Natural killer cell (primary cell): ENCODE results near the gene NDUFV1. TPM values are rescaled to one million over a fixed set of nuclear protein-coding genes. Genes with fewer than 3 reads are reported as not detected.

Experiments used
- ATAC-seq, 3 donors: fragments of 150-1000 bp in 2 of 3; fragments of 200-7000 bp in 1 of 3; cut with Tn5 transposase; 1 replicate in 1 of 3; 2 replicates in 2 of 3; pipeline ENCODE4 v1.10.0; 2021; ENCODE audit warnings: mild to moderate bottlenecking in 2 of 3, moderate library complexity in 2 of 3
- DNase-seq, 2 donors: peaks; one replicate each; pipeline versions ENCODE4 v3.0.0 to v3.0.0-alpha.2; 2013 to 2021; ENCODE audit warnings: mixed read lengths in 1 of 2
- H3K27ac ChIP-seq: one replicate; pipeline ENCODE4 v1.5.1; 2013; ENCODE audit warnings: mild to moderate bottlenecking, low read length
- H3K27me3 ChIP-seq: one replicate; pipeline ENCODE4 v1.6.1; 2013; ENCODE audit warnings: low read length; ENCODE audit not compliant: control insufficient read depth, insufficient read depth
- H3K36me3 ChIP-seq: one replicate; pipeline ENCODE4 v1.6.1; 2013; ENCODE audit warnings: low read length; ENCODE audit not compliant: control insufficient read depth, insufficient read depth
- H3K4me1 ChIP-seq: one replicate; pipeline ENCODE4 v1.6.1; 2013; ENCODE audit warnings: low read length; ENCODE audit not compliant: control insufficient read depth, insufficient read depth
- H3K4me3 ChIP-seq: one replicate; pipeline ENCODE4 v1.5.1; 2013; ENCODE audit warnings: low read length
- H3K9me3 ChIP-seq: one replicate; pipeline ENCODE4 v1.6.1; 2013; ENCODE audit warnings: low read length; ENCODE audit not compliant: control insufficient read depth, insufficient read depth
- H3K27ac Mint-ChIP-seq, 2 donors: one replicate each; pipeline ENCODE4 v1.8.0; 2022; ENCODE audit warnings: mild to moderate bottlenecking in 2 of 2, mixed read lengths in 2 of 2, moderate library complexity in 1 of 2
- H3K27me3 Mint-ChIP-seq, 2 donors: one replicate each; pipeline ENCODE4 v1.8.0; 2022; ENCODE audit warnings: low read depth in 2 of 2, mixed read lengths in 2 of 2
- H3K36me3 Mint-ChIP-seq: one replicate; pipeline ENCODE4 v1.8.0; 2022; ENCODE audit warnings: mixed read lengths
- H3K4me1 Mint-ChIP-seq, 2 donors: one replicate each; pipeline ENCODE4 v1.8.0; 2022; ENCODE audit warnings: mixed read lengths in 2 of 2
- H3K4me3 Mint-ChIP-seq: one replicate; pipeline ENCODE4 v1.8.0; 2022; ENCODE audit warnings: mild to moderate bottlenecking, moderate library complexity, mixed read lengths
- H3K9me3 Mint-ChIP-seq, 2 donors: one replicate each; pipeline ENCODE4 v1.8.0; 2022; ENCODE audit warnings: mixed read lengths in 2 of 2
- WGBS: methylation state at CpG from one replicate; pipeline ENCODE4 v1.1.7; 2013; ENCODE audit warnings: missing lambda C conversion rate; ENCODE audit not compliant: insufficient coverage; 5-methylcytosine and 5-hydroxymethylcytosine counted together
- intact Hi-C: fragments of 100-400 bp; cut with micrococcal nuclease; formaldehyde crosslinking; loops from one replicate; pipeline ENCODE4 v1.14.2; 2022
- total RNA-seq, 4 donors: library from RNA; stranded (reverse); fragments of 120-200 nt in 1 of 4; gene quantifications; one replicate each; pipeline versions ENCODE4 v1.2.3 to v1.2.4, GENCODE V29; 2013 to 2022
- TF ChIP-seq, protein P1 (sequence below): fragments of 200-600 bp; IDR thresholded peaks from one replicate; pipeline ENCODE4 v1.8.0; 2022; ENCODE audit warnings: antibody characterized with exemption

The NDUFV1 gene
- total RNA-seq, 3 donors from 2014 or later (not counting 1 experiment from before 2014, with no cell fraction given): 346 to 393 (median 360) TPM

DNA sequence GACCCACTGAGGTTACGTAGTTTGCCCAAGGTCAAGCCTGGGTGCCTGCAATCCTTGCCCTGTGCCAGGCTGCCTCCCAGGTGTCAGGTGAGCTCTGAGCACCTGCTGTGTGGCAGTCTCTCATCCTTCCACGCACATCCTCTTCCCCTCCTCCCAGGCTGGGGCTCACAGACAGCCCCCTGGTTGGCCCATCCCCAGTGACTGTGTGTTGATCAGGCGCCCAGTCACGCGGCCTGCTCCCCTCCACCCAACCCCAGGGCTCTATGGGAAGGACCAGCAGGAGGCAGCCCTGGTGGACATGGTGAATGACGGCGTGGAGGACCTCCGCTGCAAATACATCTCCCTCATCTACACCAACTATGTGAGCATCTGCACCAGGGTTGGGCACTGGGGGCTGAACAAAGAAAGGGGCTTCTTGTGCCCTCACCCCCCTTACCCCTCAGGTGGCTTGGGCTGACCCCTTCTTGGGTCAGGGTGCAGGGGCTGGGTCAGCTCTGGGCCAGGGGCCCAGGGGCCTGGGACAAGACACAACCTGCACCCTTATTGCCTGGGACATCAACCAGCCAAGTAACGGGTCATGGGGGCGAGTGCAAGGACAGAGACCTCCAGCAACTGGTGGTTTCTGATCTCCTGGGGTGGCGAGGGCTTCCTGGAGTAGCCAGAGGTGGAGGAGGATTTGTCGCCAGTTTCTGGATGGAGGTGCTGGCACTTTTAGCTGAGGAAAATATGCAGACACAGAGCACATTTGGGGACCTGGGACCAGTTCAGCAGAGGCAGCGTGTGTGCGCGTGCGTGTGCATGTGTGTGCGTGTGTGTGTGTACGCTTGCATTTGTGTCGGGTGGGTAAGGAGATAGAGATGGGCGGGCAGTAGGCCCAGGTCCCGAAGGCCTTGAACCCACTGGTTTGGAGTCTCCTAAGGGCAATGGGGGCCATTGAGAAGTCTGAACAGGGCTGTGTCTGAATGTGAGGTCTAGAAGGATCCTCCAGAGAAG, 21.6 kb upstream of the NDUFV1 start:
- H3K4me1 ChIP-seq: peaks cover 48% of the 10 kb centered on the region
- ATAC-seq: no peak
- H3K36me3 ChIP-seq: no peaks in the 10 kb centered on the region
- intact Hi-C loops: loop anchor here (5.0 kb wide), 1 partner anchor 72 kb away; no protein-coding TSS in a partner anchor
- Mint-ChIP-seq H3K27me3 (no peaks in the 10 kb centered on the region), H3K9me3 (no peaks in the 10 kb centered on the region), H3K4me1 (peaks cover 38 to 60% of the 10 kb centered on the region in 2 donors), H3K36me3 (no peaks in the 10 kb centered on the region), H3K27ac (peak overlapping the region; percentile 63 to 88), H3K4me3 (peak overlapping the region; percentile 66)
- H3K27me3 ChIP-seq: no peaks in the 10 kb centered on the region
- no peak overlapping the region for H3K4me3 ChIP-seq
- H3K27ac ChIP-seq: peak overlapping the region; percentile 80
- WGBS: 93% methylated on average over 21 of the region's 21 CpGs
- TF ChIP-seq, protein P1, sequence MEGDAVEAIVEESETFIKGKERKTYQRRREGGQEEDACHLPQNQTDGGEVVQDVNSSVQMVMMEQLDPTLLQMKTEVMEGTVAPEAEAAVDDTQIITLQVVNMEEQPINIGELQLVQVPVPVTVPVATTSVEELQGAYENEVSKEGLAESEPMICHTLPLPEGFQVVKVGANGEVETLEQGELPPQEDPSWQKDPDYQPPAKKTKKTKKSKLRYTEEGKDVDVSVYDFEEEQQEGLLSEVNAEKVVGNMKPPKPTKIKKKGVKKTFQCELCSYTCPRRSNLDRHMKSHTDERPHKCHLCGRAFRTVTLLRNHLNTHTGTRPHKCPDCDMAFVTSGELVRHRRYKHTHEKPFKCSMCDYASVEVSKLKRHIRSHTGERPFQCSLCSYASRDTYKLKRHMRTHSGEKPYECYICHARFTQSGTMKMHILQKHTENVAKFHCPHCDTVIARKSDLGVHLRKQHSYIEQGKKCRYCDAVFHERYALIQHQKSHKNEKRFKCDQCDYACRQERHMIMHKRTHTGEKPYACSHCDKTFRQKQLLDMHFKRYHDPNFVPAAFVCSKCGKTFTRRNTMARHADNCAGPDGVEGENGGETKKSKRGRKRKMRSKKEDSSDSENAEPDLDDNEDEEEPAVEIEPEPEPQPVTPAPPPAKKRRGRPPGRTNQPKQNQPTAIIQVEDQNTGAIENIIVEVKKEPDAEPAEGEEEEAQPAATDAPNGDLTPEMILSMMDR: no peak
- peak in 1 of 2 donors; percentile 42 for DNase-seq
- H3K9me3 ChIP-seq: no peaks in the 10 kb centered on the region

DNA sequence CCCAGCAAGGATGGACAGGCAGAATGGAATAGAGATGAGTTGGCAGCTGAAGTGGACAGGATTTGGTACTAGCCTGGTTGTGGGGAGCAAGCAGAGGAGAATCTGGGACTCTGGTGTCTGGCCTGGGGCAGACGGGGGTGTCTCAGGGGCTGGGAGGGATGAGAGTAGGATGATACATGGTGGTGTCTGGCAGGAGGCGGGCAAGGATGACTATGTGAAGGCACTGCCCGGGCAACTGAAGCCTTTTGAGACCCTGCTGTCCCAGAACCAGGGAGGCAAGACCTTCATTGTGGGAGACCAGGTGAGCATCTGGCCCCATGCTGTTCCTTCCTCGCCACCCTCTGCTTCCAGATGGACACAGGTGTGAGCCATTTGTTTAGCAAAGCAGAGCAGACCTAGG, 20.8 kb upstream of the NDUFV1 start:
- Histone ChIP-seq H3K36me3 (no peaks in the 10 kb centered on the region), H3K4me1 (peaks cover 46% of the 10 kb centered on the region), H3K4me3 (no peak overlapping the region), H3K9me3 (no peaks in the 10 kb centered on the region), H3K27ac (peak overlapping the region; percentile 13), H3K27me3 (no peaks in the 10 kb centered on the region)
- Mint-ChIP-seq H3K4me1 (peaks cover 33 to 55% of the 10 kb centered on the region in 2 donors), H3K4me3 (no peak overlapping the region), H3K27ac (peak overlapping the region; percentile 63 to 88), H3K9me3 (no peaks in the 10 kb centered on the region), H3K36me3 (no peaks in the 10 kb centered on the region), H3K27me3 (no peaks in the 10 kb centered on the region)
- WGBS: 92% methylated on average over 4 of the region's 4 CpGs
- intact Hi-C loops: no loop called here
- TF ChIP-seq, protein P1: no peak
- ATAC-seq (no peak), DNase-seq (no peak)

DNA sequence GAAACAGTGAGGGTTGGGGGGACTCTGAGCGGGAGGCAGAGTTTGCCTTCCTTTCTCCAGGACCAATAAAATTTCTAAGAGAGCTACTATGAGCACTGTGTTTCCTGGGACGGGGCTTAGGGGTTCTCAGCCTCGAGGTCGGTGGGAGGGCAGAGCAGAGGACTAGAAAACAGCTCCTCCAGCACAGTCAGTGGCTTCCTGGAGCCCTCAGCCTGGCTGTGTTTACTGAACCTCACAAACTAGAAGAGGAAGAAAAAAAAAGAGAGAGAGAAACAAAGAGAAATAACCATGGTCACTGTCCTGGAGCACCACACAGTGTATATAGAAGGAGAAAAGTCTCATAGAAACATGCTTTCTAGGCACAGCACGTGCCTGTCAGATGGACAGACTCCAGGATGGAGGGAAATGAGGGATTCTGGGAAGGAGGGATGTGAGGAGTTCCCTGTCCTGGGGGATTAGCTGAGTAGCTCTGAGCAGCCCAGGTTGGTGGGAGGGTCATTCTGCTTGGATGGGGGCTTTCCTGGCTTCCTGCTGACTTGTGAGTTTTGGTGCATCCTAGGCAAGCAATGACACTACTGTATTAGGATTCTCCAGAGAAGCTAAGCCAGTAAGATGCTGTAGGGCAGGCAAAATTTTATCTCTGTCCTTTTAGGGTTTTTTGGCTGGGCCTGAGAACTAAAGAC, 20.0 kb upstream of the NDUFV1 start:
- TF ChIP-seq, protein P1: no peak
- DNase-seq (no peak), ATAC-seq (no peak)
- H3K9me3 ChIP-seq: no peaks in the 10 kb centered on the region
- no peak overlapping the region for H3K4me3 ChIP-seq
- Mint-ChIP-seq H3K27me3 (no peaks in the 10 kb centered on the region), H3K4me1 (peaks cover 32 to 52% of the 10 kb centered on the region in 2 donors), H3K9me3 (no peaks in the 10 kb centered on the region), H3K4me3 (peak overlapping the region; percentile 35), H3K27ac (peak overlapping the region; percentile 63 to 88), H3K36me3 (no peaks in the 10 kb centered on the region)
- H3K36me3 ChIP-seq: no peaks in the 10 kb centered on the region
- intact Hi-C loops: no loop called here
- WGBS: 68% methylated on average over 5 of the region's 5 CpGs
- peak overlapping the region; percentile 4 for H3K27ac ChIP-seq
- H3K4me1 ChIP-seq: peaks cover 46% of the 10 kb centered on the region
- no peaks in the 10 kb centered on the region for H3K27me3 ChIP-seq
